Subcutaneous adipose tissue (tissue), 4 donors: ENCODE results near the gene LCNL1. TPM values are rescaled to one million over a fixed set of nuclear protein-coding genes. Genes with fewer than 3 reads are reported as not detected.

ENCODE experiments used
- total RNA-seq, 4 donors: library from RNA; depleted of rRNA; stranded (reverse); fragments of >200 nt; gene quantifications; one replicate each; pipeline ENCODE4 v1.1.0, GENCODE V29; 2016
- TF ChIP-seq, protein P1 (sequence below): fragments of 450-650 bp; IDR thresholded peaks from one replicate; pipeline ENCODE4 v1.5.1; 2016; ENCODE audit warnings: low read depth, mild to moderate bottlenecking, control low read depth, antibody characterized with exemption, moderate library complexity

Gene LCNL1
- total RNA-seq, 4 donors from 2014 or later, result not detected

- TF ChIP-seq, protein P1, sequence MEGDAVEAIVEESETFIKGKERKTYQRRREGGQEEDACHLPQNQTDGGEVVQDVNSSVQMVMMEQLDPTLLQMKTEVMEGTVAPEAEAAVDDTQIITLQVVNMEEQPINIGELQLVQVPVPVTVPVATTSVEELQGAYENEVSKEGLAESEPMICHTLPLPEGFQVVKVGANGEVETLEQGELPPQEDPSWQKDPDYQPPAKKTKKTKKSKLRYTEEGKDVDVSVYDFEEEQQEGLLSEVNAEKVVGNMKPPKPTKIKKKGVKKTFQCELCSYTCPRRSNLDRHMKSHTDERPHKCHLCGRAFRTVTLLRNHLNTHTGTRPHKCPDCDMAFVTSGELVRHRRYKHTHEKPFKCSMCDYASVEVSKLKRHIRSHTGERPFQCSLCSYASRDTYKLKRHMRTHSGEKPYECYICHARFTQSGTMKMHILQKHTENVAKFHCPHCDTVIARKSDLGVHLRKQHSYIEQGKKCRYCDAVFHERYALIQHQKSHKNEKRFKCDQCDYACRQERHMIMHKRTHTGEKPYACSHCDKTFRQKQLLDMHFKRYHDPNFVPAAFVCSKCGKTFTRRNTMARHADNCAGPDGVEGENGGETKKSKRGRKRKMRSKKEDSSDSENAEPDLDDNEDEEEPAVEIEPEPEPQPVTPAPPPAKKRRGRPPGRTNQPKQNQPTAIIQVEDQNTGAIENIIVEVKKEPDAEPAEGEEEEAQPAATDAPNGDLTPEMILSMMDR, result no peak
Observed at GRCh38 chr9:137001857-137002645, 19.3 kb downstream of the LCNL1 start.

- TF ChIP-seq, protein P1, result no peak
Observed at GRCh38 chr9:137002646-137003041, 19.9 kb downstream of the LCNL1 start.

DNA sequence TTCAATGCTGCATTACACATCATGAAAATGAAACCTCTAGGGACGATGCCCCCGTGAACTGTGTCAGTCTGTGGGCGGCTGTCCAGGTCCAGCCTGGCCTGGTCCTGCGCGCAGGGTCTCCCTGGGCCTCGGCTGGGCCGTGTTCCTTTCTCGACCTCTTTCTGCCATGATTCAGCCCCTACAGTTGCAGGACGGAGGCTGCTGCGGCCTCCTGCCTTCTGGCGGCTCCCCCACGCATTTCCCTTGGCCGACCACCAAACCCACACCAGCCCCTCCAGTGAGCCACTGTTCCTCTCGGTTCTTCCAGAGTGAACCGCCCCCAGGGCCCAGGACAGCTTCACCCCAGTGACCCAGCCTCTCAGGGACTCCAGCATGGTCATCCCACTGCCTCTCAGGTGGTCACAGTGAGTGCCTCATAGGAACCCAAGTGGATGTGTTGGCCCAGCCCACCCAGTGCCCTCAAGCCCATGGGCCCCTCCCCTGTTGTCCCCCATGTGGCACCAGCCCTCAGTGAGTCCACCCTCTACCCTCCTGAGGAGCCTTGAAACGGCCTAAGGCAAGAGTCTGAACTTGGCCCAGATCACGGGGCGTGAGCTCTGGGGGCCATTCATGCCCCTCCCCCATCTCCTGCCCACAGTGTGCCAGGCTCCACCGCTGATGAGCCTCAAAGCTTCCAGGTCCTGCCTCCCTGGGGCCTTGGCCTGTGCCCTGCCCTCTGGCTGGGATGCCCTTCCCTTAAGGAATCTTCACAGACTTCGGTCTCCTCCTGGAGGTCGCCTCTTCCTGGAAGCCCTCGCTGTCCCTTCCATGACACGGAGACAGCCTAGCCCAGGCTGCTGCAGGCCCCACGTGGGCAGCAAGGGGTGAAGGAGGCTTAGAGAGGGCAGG lies 23.6 kb downstream of the LCNL1 start:
- TF ChIP-seq, protein P1, result no peak

- TF ChIP-seq, protein P1, result no peak
Observed at GRCh38 chr9:137007108-137007815, 24.5 kb downstream of the LCNL1 start.

- TF ChIP-seq, protein P1, result no peak
Observed at GRCh38 chr9:137007816-137008270, 25.1 kb downstream of the LCNL1 start.

GRCh38 chr9:137008312-137008711 lies 25.5 kb downstream of the LCNL1 start:
- TF ChIP-seq, protein P1, result no peak

GRCh38 chr9:137009217-137009616 lies 26.4 kb downstream of the LCNL1 start:
- TF ChIP-seq, protein P1, result no peak
